Tibial nerve (tissue), 4 donors: ENCODE results near the gene ADGRE2. TPM values are rescaled to one million over a fixed set of nuclear protein-coding genes. Genes with fewer than 3 reads are reported as not detected.
"Not testable (repeated sequence)": the region's sequence is repeated elsewhere in the genome, so short reads cannot be mapped to it uniquely, and the experiment has no call there.

Source experiments
- DNase-seq, 2 donors: peaks; one replicate each; pipeline ENCODE4 v3.0.0-alpha.2; 2019; ENCODE audit warnings: low spot score in 2 of 2
- H3K27ac ChIP-seq, 4 donors: fragments of 200-600 bp; sonication (generic) in 3 of 4; one replicate each; pipeline ENCODE4 v1.5.1; 2017 to 2019; ENCODE audit warnings: mild to moderate bottlenecking in 1 of 4
- H3K27me3 ChIP-seq, 2 donors: fragments of 200-600 bp; sonication (generic) in 1 of 2; one replicate each; pipeline versions ENCODE4 v1.5.1 to v1.6.0; 2017 to 2019
- H3K36me3 ChIP-seq, 3 donors: fragments of 200-600 bp; sonication (generic); one replicate each; pipeline ENCODE4 v1.5.1; 2018 to 2019
- H3K4me1 ChIP-seq, 4 donors: fragments of 200-600 bp; sonication (generic) in 3 of 4; one replicate each; pipeline ENCODE4 v1.5.1; 2017 to 2019
- H3K4me3 ChIP-seq, 4 donors: fragments of 200-600 bp; sonication (generic) in 3 of 4; one replicate each; pipeline ENCODE4 v1.5.1; 2017 to 2019; ENCODE audit warnings: mild to moderate bottlenecking in 1 of 4, moderate library complexity in 1 of 4
- H3K9me3 ChIP-seq, 4 donors: fragments of 200-600 bp; sonication (generic) in 3 of 4; one replicate each; pipeline ENCODE4 v1.5.1; 2017 to 2019
- EP300 ChIP-seq, 2 donors: sonication (generic); formaldehyde crosslinking; IDR thresholded peaks; one replicate each; pipeline ENCODE4 v1.6.1; 2017; ENCODE audit warnings: antibody characterized with exemption in 2 of 2, mild to moderate bottlenecking in 1 of 2
- POLR2A ChIP-seq, 2 donors: fragments of 450-650 bp; IDR thresholded peaks; one replicate each; pipeline ENCODE4 v1.6.1; 2017; ENCODE audit warnings: antibody characterized with exemption in 2 of 2, mild to moderate bottlenecking in 2 of 2, moderate library complexity in 2 of 2
- whole genome bisulfite sequencing, 2 donors: methylation state at CpG; one replicate each; pipeline ENCODE4 v1.1.5; 2018; 5-methylcytosine and 5-hydroxymethylcytosine counted together
- total RNA-seq, 4 donors: library from RNA; depleted of rRNA; stranded (reverse); fragments of >200 nt; gene quantifications; one replicate each; pipeline ENCODE4 v1.1.0, GENCODE V29; 2016
- TF ChIP-seq, protein P1 (sequence below), 5 experiments: fragments of 200-600 bp in 3 of 5; fragments of 450-650 bp in 2 of 5; sonication (generic) in 3 of 5; IDR thresholded peaks; one replicate each; pipeline ENCODE4 v1.5.1; 2016 to 2019; ENCODE audit warnings: antibody characterized with exemption in 5 of 5, mild to moderate bottlenecking in 3 of 5, moderate library complexity in 2 of 5

Gene ADGRE2
- total RNA-seq, 4 donors from 2014 or later, result 1.3 to 6.0 (median 4.0) TPM

DNA sequence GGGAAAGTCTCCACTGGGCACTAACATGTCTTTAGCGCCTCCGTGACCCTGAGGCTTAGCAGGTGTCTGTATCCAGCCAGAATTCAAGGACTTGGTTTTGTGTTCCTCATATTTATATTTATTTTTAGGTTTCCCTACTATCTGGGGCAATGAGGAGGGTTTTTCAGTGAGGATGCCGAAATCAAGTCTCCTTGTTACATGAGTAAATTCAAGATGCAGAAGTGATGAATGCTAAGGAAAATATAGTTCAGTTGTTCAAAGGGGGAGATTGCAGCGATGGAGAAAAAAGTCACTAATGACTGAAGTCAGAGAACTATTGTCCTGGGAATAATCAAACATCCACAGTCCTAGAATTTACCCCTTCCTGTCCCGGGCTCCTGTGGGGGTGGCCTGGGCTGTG, 791 bp upstream of the ADGRE2 start:
- TF ChIP-seq, protein P1, sequence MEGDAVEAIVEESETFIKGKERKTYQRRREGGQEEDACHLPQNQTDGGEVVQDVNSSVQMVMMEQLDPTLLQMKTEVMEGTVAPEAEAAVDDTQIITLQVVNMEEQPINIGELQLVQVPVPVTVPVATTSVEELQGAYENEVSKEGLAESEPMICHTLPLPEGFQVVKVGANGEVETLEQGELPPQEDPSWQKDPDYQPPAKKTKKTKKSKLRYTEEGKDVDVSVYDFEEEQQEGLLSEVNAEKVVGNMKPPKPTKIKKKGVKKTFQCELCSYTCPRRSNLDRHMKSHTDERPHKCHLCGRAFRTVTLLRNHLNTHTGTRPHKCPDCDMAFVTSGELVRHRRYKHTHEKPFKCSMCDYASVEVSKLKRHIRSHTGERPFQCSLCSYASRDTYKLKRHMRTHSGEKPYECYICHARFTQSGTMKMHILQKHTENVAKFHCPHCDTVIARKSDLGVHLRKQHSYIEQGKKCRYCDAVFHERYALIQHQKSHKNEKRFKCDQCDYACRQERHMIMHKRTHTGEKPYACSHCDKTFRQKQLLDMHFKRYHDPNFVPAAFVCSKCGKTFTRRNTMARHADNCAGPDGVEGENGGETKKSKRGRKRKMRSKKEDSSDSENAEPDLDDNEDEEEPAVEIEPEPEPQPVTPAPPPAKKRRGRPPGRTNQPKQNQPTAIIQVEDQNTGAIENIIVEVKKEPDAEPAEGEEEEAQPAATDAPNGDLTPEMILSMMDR (IDR thresholded peaks at IDR 0.05), result no peak
- TF ChIP-seq POLR2A (IDR thresholded peaks at IDR 0.05) (no peak), EP300 (IDR thresholded peaks at IDR 0.05) (no peak)
- no peaks in the 10 kb centered on the region for H3K36me3 ChIP-seq
- H3K27me3 ChIP-seq, result peaks cover 0 to 8% of the 10 kb centered on the region in 2 donors
- H3K27ac ChIP-seq, result no peak overlapping the region
- no peak overlapping the region for H3K4me3 ChIP-seq
- no peaks in the 10 kb centered on the region for H3K9me3 ChIP-seq
- no peaks in the 10 kb centered on the region for H3K4me1 ChIP-seq
- 32 to 39% methylated on average over 5 of the region's 5 CpGs for WGBS, 2 donors
- DNase-seq, result no peak

DNA sequence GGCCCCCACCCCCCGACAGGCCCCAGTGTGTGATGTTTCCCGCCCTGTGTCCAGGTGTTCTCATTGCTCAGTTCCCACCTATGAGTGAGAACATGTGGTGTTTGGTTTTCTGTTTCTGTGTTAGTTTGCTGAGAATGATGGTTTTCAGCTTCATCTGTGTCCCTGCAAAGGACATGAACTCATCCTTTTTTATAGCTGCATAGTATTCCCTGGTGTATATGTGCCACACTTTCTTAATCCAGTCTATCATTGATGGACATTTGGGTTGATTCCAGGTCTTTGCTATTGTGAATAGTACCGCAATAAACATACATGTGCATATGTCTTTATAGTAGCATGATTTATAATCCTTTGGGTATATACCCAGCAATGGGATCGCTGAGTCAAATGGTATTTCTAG, 715 bp downstream of the ADGRE2 start:
- DNase-seq, H3K27ac ChIP-seq, H3K4me1 ChIP-seq, H3K27me3 ChIP-seq, H3K9me3 ChIP-seq, H3K36me3 ChIP-seq, H3K4me3 ChIP-seq: not testable (repeated sequence)
- WGBS, 2 donors, result 90 to 91% methylated on average over 4 of the region's 4 CpGs

DNA sequence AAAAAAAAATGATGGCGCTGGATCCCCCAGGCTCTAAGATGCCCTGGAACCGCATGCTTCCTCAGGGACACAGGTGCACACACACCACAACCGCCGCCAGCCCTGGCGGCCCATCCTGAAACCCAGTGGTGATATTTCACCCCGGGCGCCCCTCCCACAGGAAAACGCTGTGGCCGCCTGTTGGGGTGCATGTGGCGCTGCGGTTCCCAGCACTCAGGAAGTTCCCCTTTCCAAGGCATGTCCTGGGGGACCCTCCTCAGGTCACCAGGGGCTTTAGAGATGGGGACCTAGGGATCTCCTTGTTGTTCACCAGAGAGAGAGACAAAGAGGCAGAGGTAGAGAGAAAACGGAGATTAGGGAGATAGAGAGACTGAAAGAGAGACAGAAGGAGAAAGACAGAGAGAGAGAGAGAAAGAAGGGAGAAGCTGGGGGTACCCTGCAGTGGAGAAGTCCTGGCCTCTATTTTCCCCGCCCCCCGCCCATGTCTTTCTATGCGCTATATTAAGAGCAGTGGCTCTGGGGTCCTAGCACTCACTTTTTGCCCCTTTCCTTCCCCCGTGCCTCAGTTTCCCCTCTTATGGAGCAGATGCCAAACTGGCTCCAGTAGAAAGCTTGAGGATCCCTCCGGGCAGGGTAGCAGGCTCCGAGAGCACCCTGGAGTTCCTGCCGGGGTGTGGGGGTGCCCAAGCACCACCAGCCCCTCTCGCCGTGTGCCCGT, 2.3 kb downstream of the ADGRE2 start:
- Histone ChIP-seq H3K27ac (no peak overlapping the region), H3K4me3 (peak overlapping the region in 2 of 4 donors; percentile 23 to 40), H3K9me3 (no peaks in the 10 kb centered on the region), H3K27me3 (peaks cover 0 to 8% of the 10 kb centered on the region in 2 donors), H3K36me3 (no peaks in the 10 kb centered on the region), H3K4me1 (no peaks in the 10 kb centered on the region)
- no peak for DNase-seq
- TF ChIP-seq POLR2A (IDR thresholded peaks at IDR 0.05), result no peak
- TF ChIP-seq EP300 (IDR thresholded peaks at IDR 0.05), result no peak
- TF ChIP-seq, protein P1 (IDR thresholded peaks at IDR 0.05), result no peak
- 6 to 7% methylated on average over 21 to 22 of the region's 22 CpGs for WGBS, 2 donors

DNA sequence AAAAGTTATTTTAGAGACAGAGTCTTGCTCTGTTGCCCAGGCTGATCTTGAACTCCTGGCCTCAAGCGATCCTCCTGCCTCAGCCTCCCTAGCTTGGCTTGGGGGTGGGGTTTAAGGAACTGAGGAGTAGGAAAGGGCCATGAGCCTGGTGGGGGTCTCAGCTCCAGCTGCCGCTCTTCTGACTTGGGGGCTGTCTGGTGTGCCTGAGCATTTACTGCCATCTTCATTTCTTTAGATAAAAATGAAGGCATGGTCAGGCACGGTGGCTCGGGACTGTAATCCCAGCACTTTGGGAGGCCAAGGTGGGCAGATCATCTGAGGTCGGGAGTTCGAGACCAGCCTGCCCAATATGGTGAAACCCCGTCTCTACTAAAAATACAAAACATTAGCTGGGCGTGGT, 3.0 kb downstream of the ADGRE2 start:
- WGBS, 2 donors, result 81 to 83% methylated on average over 8 of the region's 8 CpGs

DNA sequence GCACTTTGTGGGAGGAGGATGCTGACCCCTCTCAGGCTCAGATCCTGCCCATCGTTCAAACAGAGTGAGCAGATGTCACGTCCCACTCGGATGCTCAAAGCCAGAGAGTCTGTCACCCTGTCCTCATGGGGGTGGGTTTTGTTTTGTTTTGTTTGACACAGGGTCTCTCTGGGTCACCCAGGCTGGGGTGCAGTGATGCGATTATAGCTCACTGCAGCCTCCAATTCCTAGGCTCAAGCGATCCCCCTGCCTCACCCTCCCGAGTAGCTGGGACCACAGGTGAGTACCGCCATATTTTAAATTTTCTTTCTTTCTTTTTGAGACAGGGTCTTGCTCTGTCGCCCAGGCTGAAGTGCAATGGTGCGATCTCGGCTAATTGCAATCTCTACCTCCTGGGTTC, 4.0 kb downstream of the ADGRE2 start:
- Histone ChIP-seq H3K36me3 (no peaks in the 10 kb centered on the region), H3K27ac (no peak overlapping the region), H3K4me3 (no peak overlapping the region), H3K27me3 (peaks cover 0 to 8% of the 10 kb centered on the region in 2 donors), H3K9me3 (no peaks in the 10 kb centered on the region), H3K4me1 (no peaks in the 10 kb centered on the region)
- TF ChIP-seq EP300 (IDR thresholded peaks at IDR 0.05), result no peak
- TF ChIP-seq, protein P1 (IDR thresholded peaks at IDR 0.05), result no peak
- TF ChIP-seq POLR2A (IDR thresholded peaks at IDR 0.05), result no peak
- WGBS, 2 donors, result 74 to 81% methylated on average over 8 to 10 of the region's 10 CpGs
- no peak for DNase-seq

More for the DNA sequence above, 3.0 kb downstream of the ADGRE2 start:
- not testable (repeated sequence) for DNase-seq, H3K27ac ChIP-seq, H3K36me3 ChIP-seq, H3K4me1 ChIP-seq, H3K9me3 ChIP-seq, H3K27me3 ChIP-seq
- peak overlapping the region in 1 of 4 donors; percentile 40 for H3K4me3 ChIP-seq

DNA sequence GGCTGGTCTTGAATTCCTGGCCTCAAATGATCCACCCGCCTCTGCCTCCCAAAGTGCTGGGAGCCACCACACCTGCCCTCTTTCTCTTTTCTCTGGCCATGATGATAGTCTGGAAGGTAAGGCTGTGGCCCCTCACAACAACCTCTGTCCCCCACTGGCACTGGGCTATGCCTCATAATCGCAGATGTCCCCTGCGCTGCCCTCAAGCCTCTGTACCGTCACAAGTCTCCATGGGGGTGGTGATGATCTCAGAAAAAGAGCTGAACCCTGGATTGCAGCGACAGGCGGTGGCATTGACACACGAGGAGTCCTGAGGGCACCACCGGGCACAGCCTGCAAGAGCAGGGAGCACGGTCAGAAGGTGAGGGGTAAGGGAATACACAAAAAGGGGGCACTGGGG, 4.6 kb downstream of the ADGRE2 start:
- not testable (repeated sequence) for H3K4me1 ChIP-seq, H3K27me3 ChIP-seq, H3K36me3 ChIP-seq, H3K4me3 ChIP-seq, H3K27ac ChIP-seq, DNase-seq, H3K9me3 ChIP-seq
- 78 to 82% methylated on average over 7 to 9 of the region's 9 CpGs for WGBS, 2 donors

DNA sequence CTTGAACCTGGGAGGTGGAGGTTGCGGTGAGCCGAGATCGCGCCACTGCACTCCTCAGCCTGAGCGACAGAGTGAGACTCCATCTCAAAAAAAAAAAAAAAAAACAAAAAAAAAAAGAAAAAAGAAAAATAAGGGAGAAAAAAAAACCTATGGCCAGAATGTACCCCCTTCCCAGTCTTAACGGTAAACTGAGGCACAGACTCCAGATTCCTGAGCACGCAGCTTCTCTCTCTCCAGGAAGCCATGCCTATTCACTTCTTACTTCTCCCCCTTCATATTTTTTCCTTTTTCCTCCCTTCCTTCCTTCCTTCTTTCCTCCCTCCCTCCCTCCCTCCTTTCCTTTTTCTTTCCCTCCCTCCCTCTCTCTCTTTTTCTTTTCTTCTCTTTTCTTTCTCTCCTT, 5.4 kb downstream of the ADGRE2 start:
- Histone ChIP-seq H3K27me3 (peaks cover 0 to 8% of the 10 kb centered on the region in 2 donors), H3K27ac (no peak overlapping the region)
- no peak for TF ChIP-seq EP300 (IDR thresholded peaks at IDR 0.05)
- TF ChIP-seq POLR2A (IDR thresholded peaks at IDR 0.05), result no peak
- TF ChIP-seq, protein P1 (IDR thresholded peaks at IDR 0.05), result no peak

More for the DNA sequence above, 5.4 kb downstream of the ADGRE2 start:
- Histone ChIP-seq H3K36me3 (no peaks in the 10 kb centered on the region), H3K9me3 (no peaks in the 10 kb centered on the region), H3K4me1 (no peaks in the 10 kb centered on the region), H3K4me3 (no peak overlapping the region)
- DNase-seq, result no peak
- 82 to 90% methylated on average over 7 of the region's 7 CpGs for WGBS, 2 donors
